Spleen (tissue), 13 donors: ENCODE measurements around the gene PRKAR2A. TPM values are rescaled to one million over a fixed set of nuclear protein-coding genes. Genes with fewer than 3 reads are reported as not detected.

ENCODE experiments used
- DNase-seq: peaks from one replicate; pipeline ENCODE4 v3.0.0-alpha.2; 2020
- H3K27ac ChIP-seq, 8 donors: fragments of 200-600 bp; sonication (generic) in 7 of 8; 1 replicate in 4 of 8; 2 replicates in 4 of 8; pipeline versions ENCODE4 v1.5.0 to v1.8.0; 2016 to 2021; ENCODE audit warnings: inconsistent platforms in 4 of 8, mild to moderate bottlenecking in 4 of 8, moderate library complexity in 1 of 8
- H3K27me3 ChIP-seq, 7 donors: fragments of 200-600 bp; sonication (generic) in 6 of 7; replicated peaks in 1 of 7; 1 replicate in 4 of 7; 2 replicates in 3 of 7; pipeline versions ENCODE4 v1.5.0 to v1.8.0; 2016 to 2021; ENCODE audit warnings: inconsistent platforms in 3 of 7, mild to moderate bottlenecking in 1 of 7
- H3K36me3 ChIP-seq, 6 donors: fragments of 200-600 bp; sonication (generic) in 5 of 6; 1 replicate in 4 of 6; 2 replicates in 2 of 6; pipeline versions ENCODE4 v1.5.0 to v1.8.0; 2016 to 2021; ENCODE audit warnings: inconsistent platforms in 2 of 6
- H3K4me1 ChIP-seq, 6 donors: fragments of 200-600 bp; sonication (generic) in 5 of 6; 1 replicate in 3 of 6; 2 replicates in 3 of 6; pipeline versions ENCODE4 v1.5.0 to v1.8.0; 2016 to 2021; ENCODE audit warnings: inconsistent platforms in 3 of 6
- H3K4me3 ChIP-seq, 8 donors: fragments of 200-600 bp; sonication (generic) in 7 of 8; 1 replicate in 4 of 8; 2 replicates in 4 of 8; pipeline versions ENCODE4 v1.5.0 to v1.8.0; 2016 to 2021; ENCODE audit warnings: inconsistent platforms in 4 of 8, mild to moderate bottlenecking in 4 of 8, moderate library complexity in 2 of 8
- H3K9me3 ChIP-seq, 8 donors: fragments of 200-600 bp; sonication (generic) in 7 of 8; 1 replicate in 4 of 8; 2 replicates in 4 of 8; pipeline versions ENCODE4 v1.5.0 to v1.8.0; 2016 to 2021; ENCODE audit warnings: inconsistent platforms in 4 of 8
- CTCF ChIP-seq, 11 experiments: fragments of 200-600 bp in 7 of 11; fragments of 450-650 bp in 4 of 11; sonication (generic) in 4 of 11; IDR thresholded peaks in 8 of 11; conservative IDR thresholded peaks in 3 of 11; 1 replicate in 7 of 11; 2 replicates in 4 of 11; pipeline versions ENCODE4 v1.4.0 to v1.8.0; 2016 to 2021; ENCODE audit warnings: antibody characterized with exemption in 11 of 11, inconsistent platforms in 4 of 11, mild to moderate bottlenecking in 1 of 11
- POLR2A ChIP-seq, 3 donors: fragments of 450-650 bp; IDR thresholded peaks; one replicate each; pipeline ENCODE4 v1.5.1; 2017; ENCODE audit warnings: antibody characterized with exemption in 3 of 3, mild to moderate bottlenecking in 1 of 3
- POLR2AphosphoS5 ChIP-seq, 3 donors: sonication (generic); formaldehyde crosslinking; IDR thresholded peaks; one replicate each; pipeline ENCODE4 v1.5.1; 2017; ENCODE audit warnings: antibody characterized with exemption in 3 of 3
- WGBS, 5 donors: extraction: QIAGEN DNeasy Blood & Tissue Kit in 3 of 5; methylation state at CpG; one replicate each; pipeline versions ENCODE4 v1.1.5 to v1.1.7; 2013 to 2018; 5-methylcytosine and 5-hydroxymethylcytosine counted together
- intact Hi-C: fragments of 100-400 bp; cut with DNase I; formaldehyde crosslinking; loops from one replicate; pipeline ENCODE4 v1.15.0; 2023; ENCODE audit warnings: low total_unique reads
- long read RNA-seq, 2 donors: transcript quantifications; one replicate each; lab custom pipeline, GENCODE V29; 2026
- polyA plus RNA-seq, 3 donors: library from polyadenylated mRNA; stranded (reverse); fragments of 200-250 nt; gene quantifications; one replicate each; pipeline ENCODE4 v1.2.1, GENCODE V29; 2013
- total RNA-seq, 7 donors: library from RNA; depleted of rRNA in 3 of 7; stranded (reverse); fragments of >200 nt in 3 of 7; fragmentation: NEBNext Ultra II Directional in 4 of 7; extraction: Animal tissue kit (Norgen Biotek cat#: 25700) in 4 of 7; gene quantifications; one replicate each; pipeline versions ENCODE4 v1.1.0 to v1.2.1, GENCODE V29; 2016 to 2021
- donor health status: healthy with polysubstance abuse.
- donor health status: DM: no; HTN: no; CAD: no; lungs with moderate emphysema.
- donor health status: DM: no; HTN: no; CAD: no.
- donor health status: Bipolar disorder and iron deficiency.
- donor health status: healthy.
- donor health status: DM: no; HTN: no; CAD: no.
- donor health status: DM: yes; HTN: yes; CAD: no.

Gene PRKAR2A
- total RNA-seq (10 to 100 TPM; 15.3 to 38.5 (median 26.3) TPM), polyA plus RNA-seq (1 to 10 TPM; 4.8 to 8.3 (median 5.0) TPM)
- long read RNA-seq, donor 1, full-length matches to known transcripts: 4 of 9 reads
- long read RNA-seq, donor 1, partial matches to known transcripts: 5 of 9 reads
- long read RNA-seq, donor 1, other reads (novel, unspliced or antisense): 0 of 9 reads
- long read RNA-seq, donor 2, full-length matches to known transcripts: 7 of 7 reads
- long read RNA-seq, donor 2, partial matches to known transcripts: 0 of 7 reads
- long read RNA-seq, donor 2, other reads (novel, unspliced or antisense): 0 of 7 reads

- WGBS, 5 donors: 2 to 18% (median 4%) methylated on average over 7 to 81 of the region's 81 CpGs
- TF ChIP-seq POLR2A (IDR thresholded peaks at IDR 0.05) (peak; percentile 33 to 71 (median 67)), POLR2AphosphoS5 (IDR thresholded peaks at IDR 0.05) (peak; percentile 92 to 96 (median 96)), CTCF (IDR thresholded peaks at IDR 0.05 in 8 of 11, conservative IDR thresholded peaks at IDR 0.05 in 3 of 11) (peak in 3 of 11 experiments; percentile 13 to 27 (median 15))
- intact Hi-C loops: loop anchor here (10.0 kb wide), 1 partner anchor 47 kb away; the partner anchor contains the start of gene SLC25A20
- Histone ChIP-seq H3K36me3 (peaks cover 0 to 7% (median 0%) of the 10 kb centered on the region in 6 donors), H3K9me3 (no peaks in the 10 kb centered on the region), H3K27ac (peak within 1 kb of the TSS; percentile 79 to 98 (median 96)), H3K27me3 (no peaks in the 10 kb centered on the region), H3K4me3 (peak within 1 kb of the TSS; percentile 64 to 97 (median 87)), H3K4me1 (peaks cover 18 to 35% (median 32%) of the 10 kb centered on the region in 6 donors)
- peak; percentile 98 for DNase-seq
Observed at GRCh38 chr3:48847504-48848423, at the start of gene PRKAR2A. Gene PRKAR2A (minus strand): TSS chr3:48847874. CDS start chr3:48847596, 278 bp downstream.

GRCh38 chr3:48896936-48897335, 49.3 kb upstream of the PRKAR2A start:
- intact Hi-C loops: loop anchor here (10.0 kb wide), 1 partner anchor 52 kb away; the partner anchor contains the start of gene PRKAR2A
- Histone ChIP-seq H3K9me3 (no peaks in the 10 kb centered on the region), H3K36me3 (peaks cover 0 to 4% (median under 1%) of the 10 kb centered on the region in 6 donors), H3K27ac (peak overlapping the region in 5 of 8 donors; percentile 38 to 92 (median 91)), H3K4me3 (peak overlapping the region in 1 of 8 donors; percentile 94), H3K4me1 (peaks cover 8 to 38% (median 31%) of the 10 kb centered on the region in 6 donors), H3K27me3 (no peaks in the 10 kb centered on the region)
- WGBS, 5 donors: 61 to 82% (median 79%) methylated on average over 2 of the region's 2 CpGs
- no peak for DNase-seq
- TF ChIP-seq POLR2AphosphoS5 (IDR thresholded peaks at IDR 0.05): no peak
- no peak for TF ChIP-seq CTCF (IDR thresholded peaks at IDR 0.05 in 8 of 11, conservative IDR thresholded peaks at IDR 0.05 in 3 of 11)
- TF ChIP-seq POLR2A (IDR thresholded peaks at IDR 0.05): no peak

GRCh38 chr3:48894516-48894915, 46.8 kb upstream of the PRKAR2A start:
- no peak for DNase-seq
- Histone ChIP-seq H3K36me3 (peaks cover 0 to 29% (median 12%) of the 10 kb centered on the region in 6 donors), H3K27ac (no peak overlapping the region), H3K4me3 (no peak overlapping the region), H3K27me3 (no peaks in the 10 kb centered on the region), H3K9me3 (no peaks in the 10 kb centered on the region), H3K4me1 (peaks cover 8 to 36% (median 29%) of the 10 kb centered on the region in 6 donors)
- 95 to 98% (median 96%) methylated on average over 6 of the region's 6 CpGs for WGBS, 5 donors
- intact Hi-C loops: loop anchor here (10.0 kb wide), 1 partner anchor 50 kb away; the partner anchor contains the start of gene PRKAR2A
- TF ChIP-seq POLR2AphosphoS5 (IDR thresholded peaks at IDR 0.05) (no peak), POLR2A (IDR thresholded peaks at IDR 0.05) (no peak), CTCF (IDR thresholded peaks at IDR 0.05 in 8 of 11, conservative IDR thresholded peaks at IDR 0.05 in 3 of 11) (no peak)
